Endodermal cell (in vitro differentiated cells): ENCODE measurements around the gene F7. TPM values are rescaled to one million over a fixed set of nuclear protein-coding genes. Genes with fewer than 3 reads are reported as not detected.

Experiments
- DNase-seq: peaks from one replicate; pipeline ENCODE4 v3.0.0-alpha.2; 2017
- H3K27ac ChIP-seq: 2 replicates; pipeline ENCODE4 v1.5.1; 2013; ENCODE audit warnings: mild to moderate bottlenecking, low read depth, low read length, moderate library complexity
- H3K27me3 ChIP-seq: 2 replicates; pipeline ENCODE4 v1.6.1; 2013; ENCODE audit warnings: mild to moderate bottlenecking, low read length, moderate library complexity; ENCODE audit not compliant: insufficient read depth, control insufficient read depth, poor library complexity, severe bottlenecking
- H3K36me3 ChIP-seq: 2 replicates; pipeline ENCODE4 v1.7.0; 2013; ENCODE audit warnings: mild to moderate bottlenecking, low read length, moderate library complexity; ENCODE audit not compliant: control insufficient read depth, insufficient read depth
- H3K4me1 ChIP-seq: one replicate; pipeline ENCODE4 v1.7.0; 2013; ENCODE audit warnings: low read length; ENCODE audit not compliant: control insufficient read depth, insufficient read depth
- H3K4me3 ChIP-seq: 2 replicates; pipeline ENCODE4 v1.5.1; 2013; ENCODE audit warnings: mild to moderate bottlenecking, low read length, moderate library complexity
- H3K9ac ChIP-seq: 2 replicates; pipeline ENCODE4 v1.6.1; 2013; ENCODE audit warnings: mild to moderate bottlenecking, low read length, moderate library complexity; ENCODE audit not compliant: poor library complexity, severe bottlenecking; ENCODE audit errors: extremely low read depth
- H3K9me3 ChIP-seq: 2 replicates; pipeline ENCODE4 v1.6.1; 2013; ENCODE audit warnings: mild to moderate bottlenecking, low read length, moderate library complexity; ENCODE audit not compliant: control insufficient read depth
- H3K27ac Mint-ChIP-seq: 2 replicates; pipeline ENCODE4 v1.8.0; 2020; ENCODE audit warnings: mixed read lengths
- H3K27me3 Mint-ChIP-seq: 2 replicates; pipeline ENCODE4 v1.8.0; 2021; ENCODE audit warnings: mild to moderate bottlenecking, mixed read lengths; ENCODE audit not compliant: insufficient read depth
- H3K36me3 Mint-ChIP-seq: 2 replicates; pipeline ENCODE4 v1.8.0; 2020; ENCODE audit warnings: low read depth, mixed read lengths
- H3K4me1 Mint-ChIP-seq: 2 replicates; pipeline ENCODE4 v1.8.0; 2020; ENCODE audit warnings: mixed read lengths
- H3K4me3 Mint-ChIP-seq: 2 replicates; pipeline ENCODE4 v1.8.0; 2020; ENCODE audit warnings: mild to moderate bottlenecking, moderate library complexity, mixed read lengths
- H3K9me3 Mint-ChIP-seq: 2 replicates; pipeline ENCODE4 v1.8.0; 2020; ENCODE audit warnings: mild to moderate bottlenecking, mixed read lengths
- WGBS, 2 experiments: methylation state at CpG; one replicate each; pipeline versions ENCODE4 v1.1.5 to v1.1.7; 2013; ENCODE audit warnings: missing lambda C conversion rate in 2 of 2, mixed read lengths in 1 of 2; ENCODE audit not compliant: insufficient coverage in 1 of 2, insufficient read length in 1 of 2; 5-methylcytosine and 5-hydroxymethylcytosine counted together
- total RNA-seq, 2 donors: library from RNA; stranded (reverse); fragmentation: NEBNext Ultra II Directional in 1 of 2; extraction: Animal tissue kit (Norgen Biotek cat#: 25700) in 1 of 2; gene quantifications; 2 replicates in 1 of 2; 3 replicates in 1 of 2; pipeline ENCODE4 v1.2.1, GENCODE V29; 2021
- TF ChIP-seq, protein P1 (sequence below): fragments of 200-600 bp; sonication (generic); conservative IDR thresholded peaks from 2 replicates; pipeline ENCODE4 v1.5.0; 2021; ENCODE audit warnings: antibody characterized with exemption, mild to moderate bottlenecking

Gene F7
- total RNA-seq, 2 donors from 2014 or later: 4.7 to 6.4 TPM

DNA sequence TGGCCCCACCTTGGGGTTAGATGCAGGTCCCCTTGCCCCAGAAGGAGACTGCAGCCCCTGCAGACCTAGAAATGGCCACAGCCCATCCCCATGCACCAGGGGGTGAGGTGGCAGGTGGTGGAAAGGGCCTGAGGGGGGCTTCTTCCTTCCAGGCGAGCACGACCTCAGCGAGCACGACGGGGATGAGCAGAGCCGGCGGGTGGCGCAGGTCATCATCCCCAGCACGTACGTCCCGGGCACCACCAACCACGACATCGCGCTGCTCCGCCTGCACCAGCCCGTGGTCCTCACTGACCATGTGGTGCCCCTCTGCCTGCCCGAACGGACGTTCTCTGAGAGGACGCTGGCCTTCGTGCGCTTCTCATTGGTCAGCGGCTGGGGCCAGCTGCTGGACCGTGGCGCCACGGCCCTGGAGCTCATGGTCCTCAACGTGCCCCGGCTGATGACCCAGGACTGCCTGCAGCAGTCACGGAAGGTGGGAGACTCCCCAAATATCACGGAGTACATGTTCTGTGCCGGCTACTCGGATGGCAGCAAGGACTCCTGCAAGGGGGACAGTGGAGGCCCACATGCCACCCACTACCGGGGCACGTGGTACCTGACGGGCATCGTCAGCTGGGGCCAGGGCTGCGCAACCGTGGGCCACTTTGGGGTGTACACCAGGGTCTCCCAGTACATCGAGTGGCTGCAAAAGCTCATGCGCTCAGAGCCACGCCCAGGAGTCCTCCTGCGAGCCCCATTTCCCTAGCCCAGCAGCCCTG, 12.8 kb downstream of the F7 start:
- Mint-ChIP-seq H3K27me3 (peaks cover 19% of the 10 kb centered on the region), H3K4me3 (no peak overlapping the region), H3K9me3 (peaks cover 4% of the 10 kb centered on the region), H3K4me1 (peaks cover 12% of the 10 kb centered on the region), H3K36me3 (peaks cover 9% of the 10 kb centered on the region), H3K27ac (no peak overlapping the region)
- peaks cover 8% of the 10 kb centered on the region for H3K4me1 ChIP-seq
- H3K9me3 ChIP-seq: no peaks in the 10 kb centered on the region
- peak; percentile 35 for DNase-seq
- no peak overlapping the region for H3K9ac ChIP-seq
- no peaks in the 10 kb centered on the region for H3K36me3 ChIP-seq
- no peak overlapping the region for H3K4me3 ChIP-seq
- TF ChIP-seq, protein P1, sequence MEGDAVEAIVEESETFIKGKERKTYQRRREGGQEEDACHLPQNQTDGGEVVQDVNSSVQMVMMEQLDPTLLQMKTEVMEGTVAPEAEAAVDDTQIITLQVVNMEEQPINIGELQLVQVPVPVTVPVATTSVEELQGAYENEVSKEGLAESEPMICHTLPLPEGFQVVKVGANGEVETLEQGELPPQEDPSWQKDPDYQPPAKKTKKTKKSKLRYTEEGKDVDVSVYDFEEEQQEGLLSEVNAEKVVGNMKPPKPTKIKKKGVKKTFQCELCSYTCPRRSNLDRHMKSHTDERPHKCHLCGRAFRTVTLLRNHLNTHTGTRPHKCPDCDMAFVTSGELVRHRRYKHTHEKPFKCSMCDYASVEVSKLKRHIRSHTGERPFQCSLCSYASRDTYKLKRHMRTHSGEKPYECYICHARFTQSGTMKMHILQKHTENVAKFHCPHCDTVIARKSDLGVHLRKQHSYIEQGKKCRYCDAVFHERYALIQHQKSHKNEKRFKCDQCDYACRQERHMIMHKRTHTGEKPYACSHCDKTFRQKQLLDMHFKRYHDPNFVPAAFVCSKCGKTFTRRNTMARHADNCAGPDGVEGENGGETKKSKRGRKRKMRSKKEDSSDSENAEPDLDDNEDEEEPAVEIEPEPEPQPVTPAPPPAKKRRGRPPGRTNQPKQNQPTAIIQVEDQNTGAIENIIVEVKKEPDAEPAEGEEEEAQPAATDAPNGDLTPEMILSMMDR: no peak
- 94 to 97% methylated on average over 17 to 42 of the region's 42 CpGs for WGBS, 2 experiments
- no peak overlapping the region for H3K27ac ChIP-seq
- H3K27me3 ChIP-seq: peaks cover 12% of the 10 kb centered on the region

DNA sequence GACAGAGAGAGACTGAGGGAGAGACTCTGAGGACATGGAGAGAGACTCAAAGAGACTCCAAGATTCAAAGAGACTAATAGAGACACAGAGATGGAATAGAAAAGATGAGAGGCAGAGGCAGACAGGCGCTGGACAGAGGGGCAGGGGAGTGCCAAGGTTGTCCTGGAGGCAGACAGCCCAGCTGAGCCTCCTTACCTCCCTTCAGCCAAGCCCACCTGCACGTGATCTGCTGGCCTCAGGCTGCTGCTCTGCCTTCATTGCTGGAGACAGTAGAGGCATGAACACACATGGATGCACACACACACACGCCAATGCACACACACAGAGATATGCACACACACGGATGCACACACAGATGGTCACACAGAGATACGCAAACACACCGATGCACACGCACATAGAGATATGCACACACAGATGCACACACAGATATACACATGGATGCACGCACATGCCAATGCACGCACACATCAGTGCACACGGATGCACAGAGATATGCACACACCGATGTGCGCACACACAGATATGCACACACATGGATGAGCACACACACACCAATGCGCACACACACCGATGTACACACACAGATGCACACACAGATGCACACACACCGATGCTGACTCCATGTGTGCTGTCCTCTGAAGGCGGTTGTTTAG, 13.7 kb downstream of the F7 start:
- H3K27me3 ChIP-seq: peaks cover 7% of the 10 kb centered on the region
- Mint-ChIP-seq H3K4me1 (peaks cover 12% of the 10 kb centered on the region), H3K36me3 (peaks cover 6% of the 10 kb centered on the region), H3K9me3 (peaks cover 3% of the 10 kb centered on the region), H3K27me3 (peaks cover 16% of the 10 kb centered on the region), H3K27ac (no peak overlapping the region), H3K4me3 (no peak overlapping the region)
- no peak overlapping the region for H3K9ac ChIP-seq
- H3K27ac ChIP-seq: no peak overlapping the region
- no peak overlapping the region for H3K4me3 ChIP-seq
- H3K9me3 ChIP-seq: no peaks in the 10 kb centered on the region
- peaks cover 8% of the 10 kb centered on the region for H3K4me1 ChIP-seq
- 90 to 92% methylated on average over 11 to 16 of the region's 16 CpGs for WGBS, 2 experiments
- no peaks in the 10 kb centered on the region for H3K36me3 ChIP-seq
- DNase-seq: no peak
- TF ChIP-seq, protein P1: no peak

DNA sequence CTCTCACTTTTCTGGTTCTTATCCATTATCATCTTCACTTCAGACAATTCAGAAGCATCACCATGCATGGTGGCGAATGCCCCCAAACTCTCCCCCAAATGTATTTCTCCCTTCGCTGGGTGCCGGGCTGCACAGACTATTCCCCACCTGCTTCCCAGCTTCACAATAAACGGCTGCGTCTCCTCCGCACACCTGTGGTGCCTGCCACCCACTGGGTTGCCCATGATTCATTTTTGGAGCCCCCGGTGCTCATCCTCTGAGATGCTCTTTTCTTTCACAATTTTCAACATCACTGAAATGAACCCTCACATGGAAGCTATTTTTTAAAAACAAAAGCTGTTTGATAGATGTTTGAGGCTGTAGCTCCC, 14.2 kb downstream of the F7 start:
- DNase-seq: no peak
- Mint-ChIP-seq H3K27ac (no peak overlapping the region), H3K4me1 (peaks cover 12% of the 10 kb centered on the region), H3K27me3 (peaks cover 11% of the 10 kb centered on the region), H3K9me3 (no peaks in the 10 kb centered on the region), H3K36me3 (peaks cover 2% of the 10 kb centered on the region), H3K4me3 (no peak overlapping the region)
- Histone ChIP-seq H3K36me3 (no peaks in the 10 kb centered on the region), H3K4me3 (no peak overlapping the region), H3K27me3 (peaks cover 7% of the 10 kb centered on the region), H3K9me3 (no peaks in the 10 kb centered on the region), H3K4me1 (peaks cover 8% of the 10 kb centered on the region), H3K27ac (no peak overlapping the region), H3K9ac (no peak overlapping the region)
- TF ChIP-seq, protein P1: no peak
- WGBS, 2 experiments: 89 to 96% methylated on average over 5 to 7 of the region's 7 CpGs
